Testis (tissue), 3 donors: Measurements from ENCODE around the gene ZNF213. TPM values are rescaled to one million over a fixed set of nuclear protein-coding genes. Genes with fewer than 3 reads are reported as not detected.

Experiments used
- DNase-seq: peaks from one replicate; pipeline ENCODE4 v3.0.0-alpha.2; 2019
- H3K27ac ChIP-seq, 2 donors: fragments of 200-600 bp; sonication (generic); one replicate each; pipeline ENCODE4 v1.5.1; 2019
- H3K27me3 ChIP-seq: fragments of 200-600 bp; sonication (generic); one replicate; pipeline ENCODE4 v1.5.1; 2019
- H3K36me3 ChIP-seq: fragments of 200-600 bp; sonication (generic); one replicate; pipeline ENCODE4 v1.5.1; 2017; ENCODE audit warnings: low read depth; ENCODE audit errors: missing control alignments
- H3K4me1 ChIP-seq: fragments of 200-600 bp; sonication (generic); one replicate; pipeline ENCODE4 v1.5.1; 2019
- H3K4me3 ChIP-seq, 2 donors: fragments of 200-600 bp; sonication (generic); one replicate each; pipeline ENCODE4 v1.5.1; 2017 to 2019
- H3K9me3 ChIP-seq: fragments of 200-600 bp; sonication (generic); one replicate; pipeline ENCODE4 v1.5.1; 2017
- POLR2A ChIP-seq: fragments of 450-650 bp; IDR thresholded peaks from one replicate; pipeline ENCODE4 v1.6.1; 2017; ENCODE audit warnings: antibody characterized with exemption, mild to moderate bottlenecking, moderate library complexity
- WGBS, 2 donors: methylation state at CpG; one replicate each; pipeline ENCODE4 v1.1.5; 2018; 5-methylcytosine and 5-hydroxymethylcytosine counted together
- intact Hi-C: fragments of 100-400 bp; cut with DNase I; formaldehyde crosslinking; loops from one replicate; pipeline ENCODE4 v1.15.1; 2023; ENCODE audit warnings: low total_unique reads
- polyA plus RNA-seq: library from polyadenylated mRNA; stranded (reverse); fragments of 350-450 nt; fragmentation: Illumina TruSeq; extraction: RNeasy Lipid Tissue Mini Kit (QIAGEN cat#74804); gene quantifications from one replicate; pipeline ENCODE4 v1.2.3, GENCODE V29; 2014; ENCODE audit warnings: low read depth, low replicate concordance; ENCODE audit not compliant: insufficient read depth
- small RNA-seq, 2 donors: library from RNA; depleted of rRNA; stranded (forward); fragments of <200 nt; gene quantifications; one replicate each; pipeline ENCODE3, GENCODE V24; 2016
- total RNA-seq, 2 donors: library from RNA; depleted of rRNA; stranded (reverse); fragments of >200 nt; gene quantifications; one replicate each; pipeline ENCODE4 v1.2.3, GENCODE V29; 2016
- TF ChIP-seq, protein P1 (sequence below), 3 experiments: fragments of 450-650 bp in 2 of 3; fragments of 200-600 bp in 1 of 3; sonication (generic) in 1 of 3; IDR thresholded peaks; one replicate each; pipeline ENCODE4 v1.5.1; 2016 to 2019; ENCODE audit warnings: antibody characterized with exemption in 3 of 3, mild to moderate bottlenecking in 2 of 3, moderate library complexity in 1 of 3

Gene ZNF213
- total and polyA plus RNA-seq, 3 donors from 2014 or later = 43.1 to 57.3 (median 46.8) TPM

DNA sequence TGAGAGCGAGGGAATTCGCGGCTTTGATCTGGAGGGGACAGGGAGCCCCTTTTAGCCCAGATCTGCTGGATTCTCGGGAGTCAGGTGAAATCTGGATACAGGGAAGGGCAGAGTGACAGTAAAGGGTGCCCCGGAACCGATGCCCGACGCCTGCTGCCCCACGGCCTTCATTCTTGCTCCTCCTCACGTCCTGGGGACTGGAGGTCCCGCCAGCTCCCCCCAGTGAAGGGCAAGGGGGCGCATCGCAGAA lies 53.8 kb downstream of the ZNF213 start:
- H3K27me3 ChIP-seq = peaks cover under 1% of the 10 kb centered on the region
- H3K9me3 ChIP-seq = no peaks in the 10 kb centered on the region
- H3K4me1 ChIP-seq = no peaks in the 10 kb centered on the region
- 0% methylated on average over 4 to 11 of the region's 13 CpGs for WGBS, 2 donors
- peak overlapping the region in 1 of 2 donors; percentile 18 for H3K4me3 ChIP-seq
- intact Hi-C loops = no loop called here
- TF ChIP-seq POLR2A = no peak
- TF ChIP-seq, protein P1, sequence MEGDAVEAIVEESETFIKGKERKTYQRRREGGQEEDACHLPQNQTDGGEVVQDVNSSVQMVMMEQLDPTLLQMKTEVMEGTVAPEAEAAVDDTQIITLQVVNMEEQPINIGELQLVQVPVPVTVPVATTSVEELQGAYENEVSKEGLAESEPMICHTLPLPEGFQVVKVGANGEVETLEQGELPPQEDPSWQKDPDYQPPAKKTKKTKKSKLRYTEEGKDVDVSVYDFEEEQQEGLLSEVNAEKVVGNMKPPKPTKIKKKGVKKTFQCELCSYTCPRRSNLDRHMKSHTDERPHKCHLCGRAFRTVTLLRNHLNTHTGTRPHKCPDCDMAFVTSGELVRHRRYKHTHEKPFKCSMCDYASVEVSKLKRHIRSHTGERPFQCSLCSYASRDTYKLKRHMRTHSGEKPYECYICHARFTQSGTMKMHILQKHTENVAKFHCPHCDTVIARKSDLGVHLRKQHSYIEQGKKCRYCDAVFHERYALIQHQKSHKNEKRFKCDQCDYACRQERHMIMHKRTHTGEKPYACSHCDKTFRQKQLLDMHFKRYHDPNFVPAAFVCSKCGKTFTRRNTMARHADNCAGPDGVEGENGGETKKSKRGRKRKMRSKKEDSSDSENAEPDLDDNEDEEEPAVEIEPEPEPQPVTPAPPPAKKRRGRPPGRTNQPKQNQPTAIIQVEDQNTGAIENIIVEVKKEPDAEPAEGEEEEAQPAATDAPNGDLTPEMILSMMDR (IDR thresholded peaks at IDR 0.05) = no peak
- H3K36me3 ChIP-seq = no peaks in the 10 kb centered on the region
- DNase-seq = no peak
- no peak overlapping the region for H3K27ac ChIP-seq

GRCh38 chr16:3188925-3189825 lies 54.3 kb downstream of the ZNF213 start:
- no peak for DNase-seq
- Histone ChIP-seq H3K9me3 (no peaks in the 10 kb centered on the region), H3K27ac (no peak overlapping the region), H3K36me3 (no peaks in the 10 kb centered on the region), H3K4me3 (peak overlapping the region in 1 of 2 donors; percentile 8), H3K27me3 (no peaks in the 10 kb centered on the region), H3K4me1 (no peaks in the 10 kb centered on the region)
- 2% methylated on average over 11 to 60 of the region's 61 CpGs for WGBS, 2 donors
- TF ChIP-seq, protein P1 (IDR thresholded peaks at IDR 0.05) = no peak
- no peak for TF ChIP-seq POLR2A
- intact Hi-C loops = no loop called here

DNA sequence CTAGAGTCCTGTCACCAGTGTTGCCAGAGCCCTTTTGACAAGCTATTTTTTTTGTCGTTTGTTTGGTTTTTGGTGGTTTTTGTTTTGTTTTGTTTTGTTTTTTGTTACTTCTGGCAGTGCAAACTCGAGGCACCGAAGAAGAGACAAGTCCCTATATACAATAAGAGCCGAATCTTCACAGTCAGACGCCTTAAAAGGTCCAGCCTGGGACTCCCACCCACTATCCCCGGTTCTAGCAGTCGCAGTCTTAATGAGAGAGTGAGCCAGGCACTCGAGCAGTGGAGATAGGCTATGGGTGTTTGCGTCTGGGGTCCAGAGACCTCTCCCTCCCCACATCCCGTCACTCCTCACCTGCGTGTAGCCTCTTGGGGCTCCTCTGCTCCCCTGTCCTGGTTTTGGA lies 55.0 kb downstream of the ZNF213 start:
- Histone ChIP-seq H3K9me3 (no peaks in the 10 kb centered on the region), H3K36me3 (no peaks in the 10 kb centered on the region), H3K4me3 (no peak overlapping the region), H3K27ac (no peak overlapping the region), H3K27me3 (no peaks in the 10 kb centered on the region), H3K4me1 (no peaks in the 10 kb centered on the region)
- intact Hi-C loops = no loop called here
- TF ChIP-seq POLR2A = no peak
- TF ChIP-seq, protein P1 (IDR thresholded peaks at IDR 0.05) = no peak
- DNase-seq = no peak
- 7 to 13% methylated on average over 11 of the region's 11 CpGs for WGBS, 2 donors

DNA sequence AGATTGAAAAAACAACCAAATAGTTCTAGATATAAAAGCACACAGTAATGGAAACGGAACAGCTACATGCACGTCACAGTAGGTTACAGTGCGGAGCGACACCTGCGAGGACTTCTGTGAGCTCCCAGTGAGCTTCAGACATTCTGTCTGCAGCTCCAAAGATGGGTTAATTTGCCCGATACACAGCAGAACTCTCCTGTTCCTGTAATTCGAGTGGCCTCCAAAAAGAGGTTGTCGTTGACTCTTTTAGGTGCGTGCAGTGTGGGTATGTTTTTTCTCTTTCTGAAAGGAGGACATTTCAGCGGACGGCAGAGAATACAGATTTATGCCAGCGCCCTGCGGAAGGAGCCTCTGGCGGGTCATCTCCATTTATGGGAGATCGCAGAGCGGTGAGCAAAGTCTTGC lies 56.1 kb downstream of the ZNF213 start:
- no peak for DNase-seq
- TF ChIP-seq, protein P1 (IDR thresholded peaks at IDR 0.05) = no peak
- no peak for TF ChIP-seq POLR2A

More for the DNA sequence above, 56.1 kb downstream of the ZNF213 start:
- Histone ChIP-seq H3K9me3 (no peaks in the 10 kb centered on the region), H3K36me3 (no peaks in the 10 kb centered on the region), H3K27me3 (no peaks in the 10 kb centered on the region), H3K4me3 (peak overlapping the region in 1 of 2 donors; percentile 26), H3K27ac (no peak overlapping the region), H3K4me1 (no peaks in the 10 kb centered on the region)
- intact Hi-C loops = no loop called here
- WGBS, 2 donors = 3 to 8% methylated on average over 16 of the region's 16 CpGs

Small RNAs within 50 kb of the gene (small RNA-seq; reads per million reads assigned to genes)
- gene RNU1-22P = 0 to 0.09 reads per million in 2 donors

Other genes with a start within 250 kb of the ZNF213 start
- 10 to 100 TPM; 26.7 to 31.0 TPM for gene FLYWCH1, start 223.1 kb upstream of the ZNF213 start, total RNA-seq
- 12.5 TPM for gene FLYWCH1, start 223.1 kb upstream of the ZNF213 start, polyA plus RNA-seq
- gene KREMEN2, start 170.8 kb upstream of the ZNF213 start, total RNA-seq = 1 to 10 TPM; 1.7 TPM
- 0.86 TPM for gene KREMEN2, start 170.8 kb upstream of the ZNF213 start, polyA plus RNA-seq
- gene PAQR4, start 165.7 kb upstream of the ZNF213 start, total RNA-seq = 1 to 10 TPM; 6.4 to 7.1 TPM
- gene PAQR4, start 165.7 kb upstream of the ZNF213 start, polyA plus RNA-seq = 6.2 TPM
- 100 to 1,000 TPM in 1 of 2 donors, 10 to 100 TPM in 1; 76.4 to 146 TPM for gene PKMYT1, start 154.6 kb upstream of the ZNF213 start, total RNA-seq
- 119 TPM for gene PKMYT1, start 154.6 kb upstream of the ZNF213 start, polyA plus RNA-seq
- gene CLDN9, start 122.1 kb upstream of the ZNF213 start, total RNA-seq = under 1 TPM; 0.37 to 0.39 TPM
- 0.34 TPM for gene CLDN9, start 122.1 kb upstream of the ZNF213 start, polyA plus RNA-seq
- gene CLDN6, start 116.8 kb upstream of the ZNF213 start, total RNA-seq = under 1 TPM; 0.55 to 0.74 TPM
- gene CLDN6, start 116.8 kb upstream of the ZNF213 start, polyA plus RNA-seq = 0.70 TPM
- 10 to 100 TPM; 16.8 to 33.4 TPM for gene TNFRSF12A, start 114.7 kb upstream of the ZNF213 start, total RNA-seq
- 12.8 TPM for gene TNFRSF12A, start 114.7 kb upstream of the ZNF213 start, polyA plus RNA-seq
- gene HCFC1R1, start 111.1 kb upstream of the ZNF213 start, total RNA-seq = 10 to 100 TPM; 30.2 to 39.4 TPM
- gene HCFC1R1, start 111.1 kb upstream of the ZNF213 start, polyA plus RNA-seq = 94.5 TPM
- gene THOC6, start 111.0 kb upstream of the ZNF213 start, total RNA-seq = 10 to 100 TPM; 17.3 to 27.3 TPM
- gene THOC6, start 111.0 kb upstream of the ZNF213 start, polyA plus RNA-seq = 19.6 TPM
- 1 to 10 TPM in 1 of 2 donors, under 1 TPM in 1; 0.37 to 1.3 TPM for gene BICDL2, start 98.1 kb upstream of the ZNF213 start, total RNA-seq
- 0.29 TPM for gene BICDL2, start 98.1 kb upstream of the ZNF213 start, polyA plus RNA-seq
- gene MMP25, start 88.5 kb upstream of the ZNF213 start, total RNA-seq = 1 to 10 TPM in 1 of 2 donors, under 1 TPM in 1; 0.62 to 1.5 TPM
- gene MMP25, start 88.5 kb upstream of the ZNF213 start, polyA plus RNA-seq = 0.53 TPM
- gene IL32, start 69.4 kb upstream of the ZNF213 start, total RNA-seq = 10 to 100 TPM; 27.1 to 33.0 TPM
- 62.2 TPM for gene IL32, start 69.4 kb upstream of the ZNF213 start, polyA plus RNA-seq
- gene ZSCAN10, start 35.7 kb upstream of the ZNF213 start, total RNA-seq = under 1 TPM; 0.79 to 0.93 TPM
- 0.91 TPM for gene ZSCAN10, start 35.7 kb upstream of the ZNF213 start, polyA plus RNA-seq
- 10 to 100 TPM in 1 of 2 donors, 1 to 10 TPM in 1; 9.8 to 19.4 TPM for gene ZNF205, start 22.4 kb upstream of the ZNF213 start, total RNA-seq
- gene ZNF205, start 22.4 kb upstream of the ZNF213 start, polyA plus RNA-seq = 5.5 TPM
- gene OR1F1, start 53.2 kb downstream of the ZNF213 start, total RNA-seq = not detected
- gene OR1F1, start 53.2 kb downstream of the ZNF213 start, polyA plus RNA-seq = not detected
- gene ZNF200, start 100.1 kb downstream of the ZNF213 start, total RNA-seq = 10 to 100 TPM; 45.2 to 48.3 TPM
- 41.9 TPM for gene ZNF200, start 100.1 kb downstream of the ZNF213 start, polyA plus RNA-seq
- gene MEFV, start 121.6 kb downstream of the ZNF213 start, total RNA-seq = 1 to 10 TPM; 5.2 to 5.7 TPM
- 2.6 TPM for gene MEFV, start 121.6 kb downstream of the ZNF213 start, polyA plus RNA-seq
- gene ZNF263, start 148.5 kb downstream of the ZNF213 start, total RNA-seq = 10 to 100 TPM; 47.3 to 58.3 TPM
- gene ZNF263, start 148.5 kb downstream of the ZNF213 start, polyA plus RNA-seq = 44.7 TPM
- gene TIGD7, start 170.4 kb downstream of the ZNF213 start, total RNA-seq = 10 to 100 TPM; 17.5 to 22.6 TPM
- gene TIGD7, start 170.4 kb downstream of the ZNF213 start, polyA plus RNA-seq = 12.7 TPM
- 10 to 100 TPM; 50.9 to 66.3 TPM for gene ZNF75A, start 170.5 kb downstream of the ZNF213 start, total RNA-seq
- gene ZNF75A, start 170.5 kb downstream of the ZNF213 start, polyA plus RNA-seq = 29.5 TPM
- under 1 TPM; 0.39 to 0.68 TPM for gene OR2C1, start 220.9 kb downstream of the ZNF213 start, total RNA-seq
- gene OR2C1, start 220.9 kb downstream of the ZNF213 start, polyA plus RNA-seq = 0.30 TPM